ENCODE results near the gene CIB2.
"Not testable (repeated sequence)": the region's sequence is repeated elsewhere in the genome, so short reads cannot be mapped to it uniquely, and the experiment has no call there.

CIB2 gene

DNA sequence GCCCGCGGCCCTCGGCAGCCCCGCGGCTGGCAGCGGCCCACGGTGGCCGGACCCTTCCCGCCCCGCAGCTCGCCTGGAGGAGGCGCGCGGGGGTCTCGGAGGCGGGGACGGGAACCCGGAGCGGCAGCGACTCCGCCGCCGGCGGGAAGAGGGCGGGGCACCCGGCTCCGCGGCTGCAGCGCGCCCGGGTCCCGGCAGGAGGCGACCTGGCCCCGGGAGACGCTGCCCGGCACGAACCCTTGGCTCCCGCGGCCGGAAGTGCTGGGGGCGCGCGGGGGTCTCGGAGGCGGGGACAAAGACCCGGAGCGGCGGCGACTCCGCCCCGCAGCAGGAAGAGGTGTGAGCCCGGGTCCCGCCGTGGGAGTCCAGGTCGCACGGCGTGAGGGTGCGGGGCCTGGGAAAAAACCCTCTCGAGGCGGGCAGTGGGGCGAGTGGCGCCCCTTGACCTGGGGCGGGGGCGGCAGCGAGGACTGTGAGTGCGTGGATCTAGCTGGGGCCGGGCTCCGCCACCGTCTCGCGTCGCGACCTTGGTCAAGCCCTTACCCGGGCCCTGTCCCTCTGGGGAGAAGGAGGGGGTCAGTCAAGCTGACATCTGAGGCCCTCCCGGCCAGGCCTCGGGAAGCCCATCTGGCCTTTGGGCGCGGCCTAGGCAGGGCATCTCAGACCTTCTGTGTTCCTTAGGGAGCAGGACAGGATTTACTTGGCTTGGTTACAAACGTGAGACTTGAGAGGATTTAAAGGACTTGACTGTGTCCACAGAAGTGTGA lies at the start of gene CIB2:
CIB2 (minus strand) TSS at position 151 of the 767 bp plus-strand sequence. CDS start 230 bp downstream, outside the sequence.
- peak; percentile 68 to 73 for DNase-seq (ENCODE audit: low read depth in 2 of 2)

DNA sequence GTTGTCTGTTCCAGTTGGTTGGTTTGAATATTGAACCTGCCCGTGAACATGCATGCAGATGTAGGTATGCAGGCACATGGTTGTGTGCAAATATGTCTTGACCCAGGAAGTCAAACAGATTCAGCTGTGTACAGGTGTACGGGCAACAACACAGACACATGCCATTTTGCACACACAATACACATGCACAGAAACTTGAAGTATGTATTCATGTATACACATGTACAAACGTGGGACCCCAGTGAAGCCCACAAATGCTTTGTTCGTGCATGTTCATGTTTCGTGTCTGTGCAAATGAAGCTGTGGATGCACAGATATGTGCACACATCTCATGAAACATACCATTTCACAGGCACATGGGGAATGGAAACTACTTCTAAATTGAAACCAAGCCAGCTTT lies 48.7 kb upstream of the CIB2 start:
- DNase-seq (ENCODE audit: low read depth in 2 of 2): no peak

DNA sequence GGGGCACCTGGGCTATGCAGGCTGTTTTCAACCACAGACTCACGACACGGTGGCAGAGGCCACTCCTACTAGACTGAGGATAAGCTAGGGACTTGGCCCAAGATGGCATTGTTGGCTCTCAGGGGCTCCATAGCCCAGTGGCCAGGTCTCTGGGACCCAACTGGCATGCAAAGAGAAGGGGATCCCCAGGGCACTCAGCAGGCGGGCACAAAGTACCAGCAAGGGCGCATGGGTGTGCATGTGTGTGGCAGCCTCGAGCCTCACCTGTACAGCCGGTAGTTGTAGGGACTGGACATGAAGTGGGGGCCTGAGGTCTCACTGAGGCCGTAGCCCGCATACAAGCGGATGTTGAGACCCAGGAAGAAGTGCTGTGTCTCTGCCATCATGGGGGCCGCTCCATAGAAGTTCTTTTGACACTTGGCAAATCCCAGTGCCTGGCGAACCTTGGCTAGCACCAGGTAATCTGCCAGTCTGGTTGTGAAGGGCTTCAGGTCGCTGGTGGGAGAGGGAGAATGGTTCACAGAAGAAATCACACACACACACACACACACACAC lies 48.1 kb upstream of the CIB2 start:
- DNase-seq (ENCODE audit: low read depth in 2 of 2): no peak

DNA sequence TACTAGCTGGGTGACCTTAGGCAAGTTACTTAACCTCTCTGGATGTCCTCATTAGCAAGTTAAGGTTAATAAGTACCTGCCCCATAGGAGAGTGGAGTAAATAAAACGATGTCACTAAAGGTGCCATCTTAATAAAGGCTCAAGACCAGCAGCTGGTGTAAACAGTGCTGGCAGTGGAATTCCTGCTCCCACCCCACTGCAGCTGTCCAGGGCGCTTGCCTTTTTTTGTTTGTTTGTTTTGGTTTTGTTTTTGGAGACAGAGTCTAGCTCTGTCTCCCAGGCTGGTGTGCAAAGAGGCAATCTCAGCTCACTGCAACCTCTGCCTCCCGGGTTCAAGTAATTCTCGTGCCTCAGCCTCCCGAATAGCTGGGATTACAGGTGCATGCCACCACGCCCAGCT lies 46.8 kb upstream of the CIB2 start:
- DNase-seq (ENCODE audit: low read depth in 2 of 2): no peak

DNA sequence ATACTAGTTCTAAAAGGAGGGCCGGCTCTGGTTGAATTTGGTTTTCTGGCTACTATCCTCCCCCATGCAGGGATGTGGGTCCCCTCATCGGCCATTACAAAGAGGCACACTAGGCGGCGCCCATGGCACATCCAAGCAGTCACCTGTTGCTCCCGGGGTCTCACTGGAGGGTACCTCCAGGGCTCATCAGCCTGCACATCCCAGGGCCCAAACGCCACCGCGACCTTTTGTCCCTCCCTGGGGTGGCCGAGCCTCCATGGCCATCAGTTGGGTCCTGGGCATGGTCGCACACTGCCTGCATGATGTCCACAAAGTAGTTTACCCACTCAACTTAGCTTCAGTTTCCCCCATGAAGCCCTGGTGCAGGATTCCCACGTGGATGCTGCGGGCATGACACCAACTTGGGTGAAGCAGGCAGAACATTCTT lies 46.2 kb upstream of the CIB2 start:
- peak in 1 of 2 donors; percentile 36 for DNase-seq (ENCODE audit: low read depth in 2 of 2)

DNA sequence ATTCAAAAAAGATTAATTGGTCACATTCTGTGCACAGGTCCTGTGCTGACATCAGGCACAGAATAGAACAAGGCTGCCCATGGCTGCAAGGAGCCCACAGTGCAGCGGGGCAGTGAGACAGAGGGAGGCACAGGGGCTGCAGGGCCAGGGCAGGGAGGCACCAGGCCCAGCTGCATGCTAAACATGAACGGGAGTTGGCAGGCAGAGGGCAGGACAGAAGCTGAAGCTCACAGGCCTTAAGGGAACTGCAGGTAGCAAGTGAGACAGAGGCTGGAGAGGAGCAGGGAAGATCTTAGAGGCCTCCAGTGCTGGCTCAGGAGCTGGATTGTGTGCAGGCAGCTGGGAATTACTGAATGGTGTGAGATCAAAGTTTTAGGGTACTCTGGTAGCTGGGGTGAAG lies 44.1 kb upstream of the CIB2 start:
- DNase-seq (ENCODE audit: low read depth in 2 of 2): no peak

DNA sequence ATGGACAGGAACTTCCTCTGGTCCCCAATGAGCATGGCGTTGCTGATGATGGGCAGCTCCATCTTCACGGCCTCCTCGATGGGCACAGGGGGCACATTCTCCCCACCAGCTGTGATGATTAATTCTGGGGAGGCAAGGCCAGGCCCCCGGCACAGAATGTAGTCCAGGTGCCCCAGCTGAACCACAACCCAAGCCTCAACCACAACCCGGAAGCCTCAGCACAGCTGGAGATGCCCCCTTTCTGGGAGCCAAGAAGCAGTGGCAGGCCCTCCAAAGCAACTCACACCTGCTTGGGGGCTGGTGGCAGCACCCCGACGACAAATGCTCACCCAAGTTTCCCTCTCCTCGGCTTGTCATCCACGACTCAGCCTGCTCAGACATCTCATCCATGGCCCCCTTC lies 43.2 kb upstream of the CIB2 start:
- DNase-seq (ENCODE audit: low read depth in 2 of 2): no peak

DNA sequence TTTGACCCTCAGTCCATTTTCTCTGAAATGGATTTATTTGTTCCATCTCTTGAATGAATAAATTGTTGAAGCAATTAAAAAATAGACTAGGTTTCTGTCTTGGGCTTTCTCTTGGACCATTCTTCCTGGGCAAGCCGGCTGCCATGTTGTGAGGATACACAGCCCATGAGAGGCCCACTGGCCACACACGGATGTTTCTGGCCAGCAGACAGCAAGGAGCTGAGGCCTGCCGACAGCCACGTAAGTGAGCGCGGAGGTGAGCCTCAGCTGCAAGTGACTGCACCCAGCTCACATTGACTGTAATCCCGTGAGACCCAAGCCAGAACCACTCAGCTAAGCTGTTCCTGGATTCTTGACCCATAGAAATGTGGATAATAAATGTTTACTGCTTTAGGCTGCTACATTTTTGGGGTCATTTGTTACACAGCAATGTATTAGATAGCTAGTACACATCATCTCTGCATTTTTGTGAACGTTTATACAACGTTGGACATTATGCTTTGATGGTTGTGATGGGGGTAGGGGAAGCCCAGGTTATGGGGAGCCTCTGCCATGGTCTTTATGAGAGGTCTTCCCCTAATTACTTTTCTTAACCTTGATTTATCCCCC lies 40.7 kb upstream of the CIB2 start:
- DNase-seq (ENCODE audit: low read depth in 2 of 2): no peak

DNA sequence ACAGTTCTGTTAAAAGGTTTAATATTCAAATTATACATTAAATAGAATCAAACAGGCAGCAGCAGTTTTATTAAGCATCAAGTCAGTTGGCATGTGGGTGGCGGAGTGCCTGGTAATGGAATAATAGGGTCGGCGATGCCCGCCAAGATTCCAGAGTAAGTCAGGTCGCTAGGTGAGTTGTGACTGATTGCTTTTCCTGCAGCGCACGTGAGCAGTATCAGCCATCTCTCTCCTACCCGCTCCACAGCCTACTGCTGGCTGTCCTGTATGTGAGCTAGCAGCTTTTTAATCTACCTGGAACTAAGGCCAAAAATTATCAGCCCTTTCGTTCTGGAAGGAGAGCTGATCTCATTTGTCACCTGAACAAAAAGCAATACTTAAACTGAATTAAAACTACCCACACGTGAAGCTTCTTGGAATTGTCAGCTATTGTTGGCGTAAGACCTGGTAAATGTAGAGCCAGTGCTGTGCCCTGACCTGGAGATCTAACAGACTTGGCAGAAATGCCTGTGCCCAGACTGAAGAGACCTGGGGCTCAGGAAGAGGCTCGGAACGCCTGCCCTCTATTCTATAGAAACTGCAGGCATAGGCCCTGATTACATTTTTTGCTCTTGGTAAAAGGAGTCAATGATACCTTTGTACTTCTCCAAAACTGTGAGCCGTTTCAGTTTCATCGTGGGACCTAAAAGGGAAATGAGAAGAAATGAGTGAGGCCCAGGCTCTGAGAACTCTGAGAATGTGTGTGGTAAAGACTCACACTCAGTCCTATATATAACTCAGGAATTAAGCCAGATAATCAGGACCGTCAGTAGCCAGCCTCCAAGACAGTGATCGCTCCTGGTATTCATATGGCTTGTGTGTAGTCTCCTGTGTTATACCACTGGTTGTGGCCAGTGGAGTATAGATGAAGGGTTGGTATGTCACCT lies 39.9 kb upstream of the CIB2 start:
- DNase-seq (ENCODE audit: low read depth in 2 of 2): no peak

DNA sequence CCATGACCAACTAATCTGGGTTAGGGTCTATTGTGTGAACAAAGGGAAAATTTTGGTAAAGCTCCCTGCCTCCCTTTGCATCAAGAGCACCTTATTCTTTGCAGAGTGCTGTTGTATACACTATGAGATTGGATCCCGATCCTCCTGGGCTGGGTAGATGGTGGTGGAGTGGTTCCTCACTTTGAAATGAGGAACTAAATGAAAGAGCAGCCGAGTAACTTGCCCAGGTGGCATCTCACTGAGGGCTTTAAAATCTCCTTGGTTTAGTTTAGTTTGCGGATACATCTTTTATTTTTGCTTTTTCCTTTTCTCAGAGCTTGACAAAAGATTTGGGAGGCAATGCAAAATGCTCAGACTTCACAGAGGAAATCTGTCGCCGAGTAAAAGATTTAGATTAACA lies 37.4 kb upstream of the CIB2 start:
- no peak for DNase-seq (ENCODE audit: low read depth in 2 of 2)

DNA sequence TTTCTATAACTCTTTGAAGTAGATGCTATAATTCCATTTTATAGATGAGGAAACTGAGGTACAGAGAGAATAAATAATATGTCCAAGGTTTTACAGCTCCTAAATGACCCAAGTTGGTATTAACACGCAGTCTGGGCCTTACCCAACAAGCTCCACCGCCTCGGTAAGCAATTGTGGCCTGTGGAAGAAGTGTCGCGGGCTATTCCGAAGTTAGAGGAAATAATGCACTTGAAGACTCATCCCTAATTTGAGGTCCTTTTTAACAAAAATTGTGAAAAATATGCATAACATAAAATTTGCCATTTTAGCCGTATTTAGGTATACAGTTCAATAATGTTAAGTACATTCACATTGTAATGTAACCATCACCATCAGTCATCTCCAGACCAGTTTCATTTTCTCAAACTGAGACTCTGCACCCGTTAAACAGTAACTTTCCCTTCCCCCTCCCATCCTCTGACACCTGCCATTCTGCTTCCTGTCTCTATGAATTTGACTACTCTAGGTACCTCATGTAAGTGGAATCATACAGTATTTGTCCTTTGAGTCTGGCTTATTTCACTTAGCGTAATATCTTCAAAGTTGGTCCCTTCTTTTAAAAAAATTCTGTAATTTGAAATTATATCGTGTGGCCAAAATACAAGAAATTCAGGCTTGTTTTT lies 36.1 kb upstream of the CIB2 start:
- no peak for DNase-seq (ENCODE audit: low read depth in 2 of 2)

DNA sequence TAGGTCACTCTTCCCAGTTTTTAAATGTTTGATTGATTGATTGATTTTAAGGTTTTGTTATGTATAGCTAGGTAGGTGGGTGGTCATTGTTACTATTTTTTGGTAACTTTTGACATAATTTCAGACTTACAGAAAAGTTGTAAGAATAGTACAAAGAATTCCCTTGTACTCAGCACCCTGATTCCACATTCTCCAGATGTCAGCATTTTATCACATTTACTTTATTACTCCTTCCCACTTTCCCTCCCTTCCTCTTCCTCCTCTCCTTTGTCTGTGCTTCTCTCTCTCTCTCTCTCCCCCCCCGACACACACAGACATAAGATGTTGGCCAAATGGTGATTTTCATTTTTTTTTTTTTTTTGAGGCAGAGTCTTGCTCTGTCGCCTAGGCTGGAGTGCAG lies 32.8 kb upstream of the CIB2 start:
- no peak for DNase-seq (ENCODE audit: low read depth in 2 of 2)

DNA sequence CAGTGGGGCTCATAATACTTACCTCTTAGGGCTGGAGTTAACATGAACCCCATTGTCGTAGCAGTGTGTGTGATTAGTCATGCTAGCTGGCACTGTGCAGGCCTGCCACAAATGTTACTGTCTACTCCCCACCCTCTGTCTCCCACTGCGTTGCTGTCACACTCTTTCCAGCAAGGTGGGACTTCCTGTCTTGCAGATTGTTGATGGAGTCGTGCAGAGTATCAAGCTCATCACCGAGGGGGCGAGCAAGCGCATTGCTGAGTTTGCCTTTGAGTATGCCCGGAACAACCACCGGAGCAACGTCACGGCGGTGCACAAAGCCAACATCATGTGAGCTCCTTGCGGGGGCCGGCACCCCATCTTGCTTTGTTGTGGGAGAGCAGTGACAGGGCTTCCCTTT lies 30.8 kb upstream of the CIB2 start:
- no peak for DNase-seq (ENCODE audit: low read depth in 2 of 2)

DNA sequence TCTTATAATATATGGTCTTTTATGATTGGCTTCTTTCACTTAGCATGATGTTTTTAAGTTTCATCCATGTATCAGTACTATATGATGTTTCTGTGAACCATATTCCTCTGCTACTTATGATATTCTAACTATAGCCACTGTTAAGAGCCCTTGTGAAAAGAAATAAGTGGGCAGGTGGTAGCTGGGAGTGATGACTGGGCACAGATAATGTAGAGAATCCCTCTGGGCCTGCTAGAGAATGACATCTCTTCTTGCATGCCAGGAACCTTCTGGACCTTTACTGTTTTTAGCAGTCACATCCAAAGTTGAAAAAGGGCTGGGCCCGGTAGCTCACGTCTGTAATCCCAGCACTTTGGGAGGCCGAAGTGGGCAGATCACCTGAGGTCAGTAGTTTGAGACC lies 28.1 kb upstream of the CIB2 start:
- DNase-seq (ENCODE audit: low read depth in 2 of 2): no peak

DNA sequence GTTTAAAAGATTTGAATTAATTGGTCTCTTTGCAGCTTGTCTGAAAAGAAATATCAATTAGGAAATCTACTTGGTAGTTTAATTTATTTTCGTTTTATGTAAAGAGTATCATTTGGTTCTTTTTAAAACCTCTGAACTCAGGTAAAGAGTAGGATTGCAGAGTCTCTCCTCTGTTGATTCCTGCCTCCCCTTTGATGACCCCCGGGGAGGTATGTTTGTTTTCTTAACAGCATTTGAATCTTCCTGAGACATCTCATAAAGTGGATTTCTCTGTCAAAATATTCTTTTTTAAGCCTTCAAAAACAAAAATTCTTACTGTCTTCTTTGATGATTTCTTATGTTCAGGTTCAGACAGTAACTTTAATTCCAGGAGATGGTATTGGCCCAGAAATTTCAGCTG lies 26.0 kb upstream of the CIB2 start:
- no peak for DNase-seq (ENCODE audit: low read depth in 2 of 2)

DNA sequence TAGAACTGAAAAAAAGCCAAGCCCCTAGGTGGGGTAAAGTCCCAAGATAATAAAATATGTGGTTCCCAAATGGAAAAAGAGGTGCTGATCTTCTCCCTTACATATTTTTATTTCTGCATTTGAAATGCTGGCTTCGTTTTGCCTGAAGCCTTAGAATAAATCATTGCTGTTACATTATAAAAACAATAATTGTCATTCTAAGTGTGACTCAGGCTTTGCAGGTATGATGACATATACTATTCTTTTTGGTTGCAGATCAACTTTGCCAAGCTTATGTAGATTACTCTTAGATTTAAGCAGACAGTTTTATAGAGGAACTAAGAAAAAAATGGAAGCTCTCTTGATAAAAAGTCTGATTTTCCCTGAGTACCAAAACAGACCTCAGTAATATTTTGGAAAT lies 25.4 kb upstream of the CIB2 start:
- no peak for DNase-seq (ENCODE audit: low read depth in 2 of 2)

DNA sequence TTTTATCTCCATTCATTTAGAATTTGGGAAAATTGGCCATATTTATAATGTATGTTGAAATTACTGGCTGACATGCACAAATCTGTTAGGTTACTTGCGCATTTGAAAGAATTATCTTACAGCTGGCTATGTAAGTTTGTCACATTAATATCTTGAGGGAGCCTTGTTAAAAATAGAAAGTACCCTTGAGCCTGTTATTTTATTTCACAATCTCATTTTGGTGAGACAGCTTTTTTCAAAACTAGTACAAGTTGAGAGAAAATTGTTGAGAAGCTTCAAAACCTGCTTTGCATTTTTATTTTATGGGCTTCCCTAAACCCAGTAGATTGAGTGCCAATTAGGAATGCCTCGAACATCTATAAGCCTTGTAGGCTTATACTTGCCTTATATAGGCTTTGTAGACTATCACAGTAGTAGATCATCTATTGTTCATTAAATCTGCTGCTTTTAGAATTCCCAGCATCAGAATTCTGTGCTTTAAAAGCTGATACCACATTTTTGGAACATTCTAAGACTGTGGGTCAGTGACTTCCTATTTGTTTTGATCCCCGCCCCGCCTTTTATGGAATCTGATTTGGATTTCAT lies 24.2 kb upstream of the CIB2 start:
- no peak for DNase-seq (ENCODE audit: low read depth in 2 of 2)

DNA sequence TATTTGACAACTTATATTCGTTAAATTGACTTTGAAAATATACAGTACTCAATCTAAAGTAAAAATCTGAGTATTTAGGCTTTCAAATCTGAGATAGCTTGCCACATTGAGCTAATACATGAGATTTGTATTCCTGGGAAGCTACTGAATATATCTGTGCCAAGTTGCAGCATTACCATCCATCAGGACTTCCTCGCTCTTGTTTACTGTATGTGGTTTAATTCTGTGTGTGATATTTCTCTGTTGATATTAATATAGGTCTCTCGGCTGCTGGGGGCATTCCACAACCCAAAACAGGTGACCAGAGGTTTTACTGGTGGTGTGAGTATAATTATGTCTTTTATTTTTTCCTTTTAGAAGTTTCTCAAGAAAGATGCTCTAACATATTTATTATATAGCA lies 23.7 kb upstream of the CIB2 start:
- no peak for DNase-seq (ENCODE audit: low read depth in 2 of 2)

DNA sequence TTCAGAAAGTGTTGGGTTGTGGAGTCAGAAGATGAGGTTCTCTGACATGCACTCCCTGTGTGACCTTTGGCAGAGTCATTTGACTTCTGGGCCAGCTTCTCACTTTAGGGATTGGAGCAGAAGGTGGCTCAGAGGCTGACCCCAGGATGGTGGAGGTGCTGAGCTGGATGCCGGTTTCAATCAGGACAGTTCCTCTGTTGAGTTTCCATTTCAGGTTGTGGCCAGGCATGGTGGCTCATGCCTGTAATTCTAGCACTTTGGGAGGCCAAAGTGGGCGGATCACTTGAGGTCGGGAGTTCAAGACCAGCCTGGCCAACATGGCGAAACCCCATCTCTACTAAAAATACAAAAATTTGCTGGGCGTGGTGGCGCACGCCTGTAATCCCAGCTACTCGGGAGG lies 19.8 kb upstream of the CIB2 start:
- not testable (repeated sequence) for DNase-seq (ENCODE audit: low read depth in 2 of 2)

DNA sequence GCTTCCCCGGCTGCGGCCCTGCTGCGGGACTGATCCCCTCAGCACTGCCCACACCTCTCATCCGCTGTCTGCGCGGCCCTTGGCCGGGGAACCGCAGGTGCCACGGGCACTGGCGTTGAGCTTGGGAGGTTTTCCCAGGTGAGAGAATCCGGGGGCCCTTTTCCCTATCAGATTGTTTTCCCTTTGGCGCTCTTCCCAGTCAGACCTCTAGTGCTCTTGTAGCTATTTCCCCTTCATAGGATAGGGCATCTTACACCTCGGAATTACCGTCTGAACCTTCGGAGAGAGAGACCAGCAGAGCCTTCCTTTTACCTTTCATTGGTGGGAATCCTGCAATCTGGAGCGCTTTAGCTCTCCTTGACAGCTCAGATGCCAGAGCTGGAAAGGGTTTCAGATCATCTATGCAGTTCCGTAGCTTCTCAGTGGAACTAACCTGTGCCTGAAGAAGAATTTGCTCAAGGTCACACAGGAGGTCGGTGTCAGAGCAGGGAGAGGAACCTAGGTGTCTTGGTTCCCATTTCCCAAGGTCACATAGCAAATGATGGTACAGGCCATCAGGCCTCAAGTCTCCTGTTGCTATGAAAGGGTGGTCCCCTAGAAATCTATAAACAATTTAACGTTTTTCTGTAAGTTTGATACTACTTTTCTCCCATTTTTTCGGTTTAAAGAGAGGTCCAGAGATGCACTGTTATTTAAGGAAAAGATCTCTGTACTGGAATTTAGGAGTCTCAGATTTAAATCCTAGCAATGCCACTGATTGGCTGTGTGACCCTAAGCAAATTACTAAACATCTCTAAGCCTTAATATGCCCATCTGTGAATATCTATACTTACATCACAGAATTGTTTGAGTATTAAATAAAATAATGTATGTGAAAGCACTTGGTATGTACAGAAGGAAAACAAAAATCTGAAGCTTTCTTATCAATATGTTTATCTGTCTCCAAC lies 18.8 kb upstream of the CIB2 start:
- no peak for DNase-seq (ENCODE audit: low read depth in 2 of 2)

All from stimulated activated CD8-positive, alpha-beta memory T cell treated with anti-CD3 and anti-CD28 coated beads, Interleukin-2, amount 100 ng/mL, for 48 hours (primary cell).